Fibroblast of skin of abdomen (primary cell): Measurements from ENCODE around the gene NOX5. TPM values are rescaled to one million over a fixed set of nuclear protein-coding genes. Genes with fewer than 3 reads are reported as not detected.
"Not testable (repeated sequence)": the region's sequence is repeated elsewhere in the genome, so short reads cannot be mapped to it uniquely, and the experiment has no call there.

Source experiments
- DNase-seq: peaks from one replicate; pipeline ENCODE4 v3.0.0-alpha.2; 2013
- polyA plus RNA-seq, 2 experiments: library from polyadenylated mRNA; unstranded; fragments of 120-200 nt; gene quantifications; one replicate each; pipeline ENCODE4 v1.2.1, GENCODE V29; 2013; ENCODE audit not compliant: insufficient read length in 2 of 2

Gene NOX5, protein sequence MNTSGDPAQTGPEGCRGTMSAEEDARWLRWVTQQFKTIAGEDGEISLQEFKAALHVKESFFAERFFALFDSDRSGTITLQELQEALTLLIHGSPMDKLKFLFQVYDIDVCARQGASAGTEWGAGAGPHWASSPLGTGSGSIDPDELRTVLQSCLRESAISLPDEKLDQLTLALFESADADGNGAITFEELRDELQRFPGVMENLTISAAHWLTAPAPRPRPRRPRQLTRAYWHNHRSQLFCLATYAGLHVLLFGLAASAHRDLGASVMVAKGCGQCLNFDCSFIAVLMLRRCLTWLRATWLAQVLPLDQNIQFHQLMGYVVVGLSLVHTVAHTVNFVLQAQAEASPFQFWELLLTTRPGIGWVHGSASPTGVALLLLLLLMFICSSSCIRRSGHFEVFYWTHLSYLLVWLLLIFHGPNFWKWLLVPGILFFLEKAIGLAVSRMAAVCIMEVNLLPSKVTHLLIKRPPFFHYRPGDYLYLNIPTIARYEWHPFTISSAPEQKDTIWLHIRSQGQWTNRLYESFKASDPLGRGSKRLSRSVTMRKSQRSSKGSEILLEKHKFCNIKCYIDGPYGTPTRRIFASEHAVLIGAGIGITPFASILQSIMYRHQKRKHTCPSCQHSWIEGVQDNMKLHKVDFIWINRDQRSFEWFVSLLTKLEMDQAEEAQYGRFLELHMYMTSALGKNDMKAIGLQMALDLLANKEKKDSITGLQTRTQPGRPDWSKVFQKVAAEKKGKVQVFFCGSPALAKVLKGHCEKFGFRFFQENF
- polyA plus RNA-seq (2013, experiment 1 of 2; ENCODE audit: insufficient read length): 0.30 TPM
- polyA plus RNA-seq (2013, experiment 2 of 2; ENCODE audit: insufficient read length): 0.20 TPM

DNA sequence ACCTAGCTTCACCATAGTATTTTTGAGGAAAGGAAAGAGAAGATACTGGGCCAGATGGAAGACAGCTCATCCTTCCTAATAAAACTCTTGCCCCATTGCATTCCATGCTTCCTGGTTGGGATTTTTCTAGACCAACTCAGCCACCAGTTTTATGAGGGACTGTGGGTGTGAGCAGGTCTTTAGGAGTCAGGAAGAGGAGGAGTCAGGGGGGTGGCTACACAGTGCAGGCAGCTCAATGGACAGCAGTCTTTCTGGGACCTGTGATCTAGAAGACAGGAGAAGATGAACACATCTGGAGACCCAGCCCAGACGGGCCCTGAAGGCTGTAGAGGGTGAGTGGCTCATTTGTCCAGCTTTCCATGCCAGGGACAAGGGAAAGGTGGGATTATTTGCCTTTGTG, at the start of gene NOX5:
TSS of gene NOX5 (plus strand) at position 242 of the 400 bp plus-strand sequence. CDS start at position 283, 41 bp downstream.
- DNase-seq: peak; percentile 70

DNA sequence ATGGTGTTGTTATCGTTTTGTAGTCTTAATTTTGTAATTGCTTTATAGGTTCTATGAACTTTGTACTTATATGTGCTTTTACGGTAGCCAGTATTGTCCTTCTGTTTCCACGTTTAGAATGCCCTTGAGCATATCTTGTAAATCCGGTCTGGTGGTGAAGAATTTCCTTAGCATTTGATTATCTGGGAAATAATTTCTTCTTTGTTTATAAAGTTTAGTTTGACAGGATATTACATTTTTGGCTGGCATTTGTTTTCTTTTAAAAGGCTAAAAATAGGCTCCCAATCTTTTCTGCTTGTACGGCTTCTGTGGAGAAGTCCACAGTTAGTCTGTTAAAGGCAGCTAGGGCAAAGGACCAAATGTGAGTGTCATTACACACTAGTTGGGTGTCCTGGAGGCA, 47.5 kb upstream of the NOX5 start:
- no peak for DNase-seq

DNA sequence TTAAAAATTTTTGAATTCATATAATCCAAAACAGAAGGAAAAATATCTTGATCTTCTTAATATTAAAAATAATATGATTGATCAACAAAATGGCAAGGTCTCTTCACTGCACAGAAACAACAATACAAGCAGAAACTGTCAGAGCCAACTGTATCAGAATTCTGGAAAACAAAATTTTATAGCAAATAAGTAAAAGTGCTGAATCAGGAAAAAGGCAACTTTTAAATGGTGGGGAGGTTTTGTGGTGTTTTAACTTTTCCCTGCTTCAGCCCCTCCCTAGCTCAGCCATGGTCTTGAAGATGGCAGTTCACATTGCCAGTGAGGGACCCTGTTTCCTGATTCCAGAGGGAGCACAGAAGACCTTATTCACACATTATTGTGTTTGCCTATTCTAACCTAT, 46.5 kb upstream of the NOX5 start:
- DNase-seq: no peak

DNA sequence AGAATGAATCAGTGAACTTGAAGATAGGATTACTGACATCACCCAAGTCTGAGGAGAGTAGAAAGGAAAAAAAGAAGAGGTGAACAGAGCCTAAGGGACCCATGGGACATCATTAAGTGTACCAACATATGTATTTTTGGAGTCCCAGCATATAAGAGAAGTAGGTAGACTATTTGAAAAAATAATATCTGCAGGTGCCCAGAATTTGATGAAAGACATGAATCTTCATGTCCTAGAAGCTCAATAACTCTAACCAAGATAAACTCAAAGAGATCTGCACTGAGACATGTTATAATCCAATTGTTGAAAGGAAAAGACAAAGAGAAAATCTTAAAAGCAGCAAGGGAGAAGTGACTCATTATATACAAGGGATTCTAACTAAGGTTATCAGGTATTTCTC, 45.2 kb upstream of the NOX5 start:
- DNase-seq: no peak

DNA sequence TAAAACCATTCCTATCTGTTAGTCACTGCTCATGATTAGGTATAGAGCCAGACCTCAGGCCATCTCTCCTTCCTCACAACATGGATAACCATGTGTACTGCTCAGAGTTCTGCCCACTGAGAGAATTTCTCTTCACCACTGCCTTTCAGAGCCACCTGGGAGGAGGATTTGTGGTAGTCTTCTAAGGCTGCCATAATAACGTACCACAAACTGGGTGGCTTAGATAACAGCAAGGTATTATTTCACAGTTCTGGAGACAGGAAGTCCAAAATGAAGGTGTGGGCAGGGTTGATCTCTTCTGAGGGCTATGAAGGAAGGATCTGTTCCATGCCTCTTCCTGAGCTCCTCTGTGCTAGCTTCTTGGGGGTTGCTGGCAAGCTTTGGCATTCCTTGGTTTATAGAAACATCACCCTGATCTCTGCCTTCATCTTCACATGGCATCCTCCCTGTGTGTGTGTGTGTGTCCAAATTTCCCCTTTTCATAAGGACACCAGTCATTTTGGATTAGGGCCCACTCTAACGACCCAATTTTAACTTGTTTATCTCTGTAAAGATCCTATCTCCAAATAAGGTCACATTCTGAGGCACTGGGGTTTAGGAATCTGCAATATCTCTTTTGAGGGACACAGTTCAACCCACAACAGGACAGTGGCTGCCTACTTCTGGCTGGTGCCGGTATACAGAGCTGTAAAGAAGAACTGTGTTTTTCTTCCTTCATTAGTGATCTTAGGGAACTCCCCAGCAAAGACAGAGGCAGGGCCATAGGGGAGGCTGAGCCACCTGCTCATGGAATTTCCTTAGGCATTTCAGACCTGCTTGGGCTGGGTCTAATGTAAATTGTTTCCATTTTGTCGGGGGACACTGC, 42.1 kb upstream of the NOX5 start:
- no peak for DNase-seq

DNA sequence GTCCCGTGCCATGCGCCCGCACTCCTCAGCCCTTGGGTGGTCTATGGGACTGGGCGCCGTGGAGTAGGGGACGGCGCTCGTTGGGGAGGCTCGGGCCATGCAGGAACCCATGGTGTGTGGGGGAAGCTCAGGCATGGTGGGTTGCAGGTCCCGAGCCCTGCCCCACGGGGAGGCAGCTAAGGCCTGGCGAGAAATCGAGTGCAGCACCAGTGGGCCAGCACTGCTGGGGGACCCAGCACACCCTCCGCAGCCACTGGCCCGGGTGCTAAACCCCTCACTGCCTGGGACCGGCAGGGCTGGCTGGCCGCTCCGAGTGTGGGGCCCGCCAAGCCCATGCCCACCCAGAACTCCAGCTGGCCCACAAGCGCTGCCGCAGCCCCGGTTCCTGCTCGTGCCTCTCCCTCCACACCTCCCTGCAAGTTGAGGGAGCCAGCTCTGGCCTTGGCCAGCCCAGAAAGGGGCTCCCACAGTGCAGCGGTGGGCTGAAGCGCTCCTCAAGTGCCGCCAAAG, 38.8 kb upstream of the NOX5 start:
- DNase-seq: not testable (repeated sequence)

DNA sequence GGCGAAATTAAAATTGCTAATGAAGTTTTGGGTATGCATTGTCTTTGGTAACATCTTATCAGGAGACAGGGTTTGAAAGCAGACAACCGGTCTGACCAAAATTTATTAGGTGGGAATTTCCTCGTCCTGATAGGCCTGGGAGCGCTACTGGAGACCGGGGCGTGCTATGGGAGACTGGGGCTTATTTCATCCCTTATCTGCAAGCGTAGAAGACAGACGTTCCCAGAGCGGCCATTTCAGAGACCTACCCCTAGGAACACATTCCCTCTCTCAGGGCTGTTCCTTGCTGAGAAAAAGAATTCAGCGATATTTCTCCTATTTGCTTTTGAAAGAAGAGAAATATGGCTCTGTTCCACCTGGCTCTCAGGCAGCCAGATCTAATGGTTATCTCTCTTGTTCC, 37.1 kb upstream of the NOX5 start:
- DNase-seq: not testable (repeated sequence)

DNA sequence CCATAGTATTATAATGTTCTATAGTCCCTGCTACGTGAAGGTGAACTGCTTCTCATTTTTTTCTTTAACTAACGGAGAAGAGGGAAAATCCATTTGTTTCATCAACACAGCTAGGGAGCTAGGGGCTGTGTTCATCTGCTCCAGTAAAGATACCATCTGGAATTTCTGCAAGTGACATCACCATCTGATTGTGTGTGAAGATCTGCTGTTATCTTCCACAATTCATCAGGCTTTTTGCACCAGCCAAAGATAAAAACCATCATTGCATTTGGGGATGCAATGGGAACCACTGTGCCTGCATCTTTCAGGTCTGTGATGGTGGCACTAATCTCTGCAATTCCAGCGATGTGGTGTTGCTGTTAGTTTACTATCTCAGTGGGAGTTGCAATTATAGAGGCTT, 35.5 kb upstream of the NOX5 start:
- DNase-seq: no peak

DNA sequence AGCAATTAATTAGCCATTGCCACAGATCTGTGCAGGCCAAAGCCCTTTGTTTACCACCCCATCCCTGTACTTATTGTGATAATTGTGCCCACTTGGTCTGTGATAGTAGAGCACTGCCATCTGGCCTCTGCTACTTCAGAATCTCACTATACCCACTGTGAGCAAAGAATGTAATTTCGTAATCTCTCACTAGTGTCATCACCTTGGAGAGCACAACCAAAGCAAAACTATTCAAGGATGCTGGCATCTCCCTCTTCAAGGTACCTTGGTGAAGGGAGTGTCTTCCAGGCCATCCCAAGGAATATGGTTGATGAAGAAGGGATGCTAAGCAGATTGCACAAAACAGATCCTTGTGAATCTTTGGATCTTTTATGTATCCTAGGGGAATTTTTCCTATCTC, 34.7 kb upstream of the NOX5 start:
- no peak for DNase-seq

DNA sequence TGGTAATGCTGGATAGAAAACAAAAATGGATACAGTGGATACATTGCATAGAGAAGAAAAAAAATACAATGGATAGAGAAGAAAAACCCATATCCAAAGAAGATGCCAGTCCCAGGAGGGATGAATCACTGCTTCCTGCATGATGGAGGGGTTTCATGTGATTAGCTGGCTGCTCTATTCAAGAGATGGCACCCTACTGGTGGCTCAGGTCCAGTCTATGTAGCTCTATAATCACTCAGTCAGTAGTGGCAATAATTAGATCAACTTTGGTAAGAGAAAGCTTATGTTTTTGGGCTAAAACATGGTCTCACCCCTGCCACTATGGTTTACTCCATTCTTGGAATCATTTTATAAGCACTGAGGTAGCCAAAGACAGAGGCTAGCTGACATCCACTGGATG, 33.7 kb upstream of the NOX5 start:
- no peak for DNase-seq

DNA sequence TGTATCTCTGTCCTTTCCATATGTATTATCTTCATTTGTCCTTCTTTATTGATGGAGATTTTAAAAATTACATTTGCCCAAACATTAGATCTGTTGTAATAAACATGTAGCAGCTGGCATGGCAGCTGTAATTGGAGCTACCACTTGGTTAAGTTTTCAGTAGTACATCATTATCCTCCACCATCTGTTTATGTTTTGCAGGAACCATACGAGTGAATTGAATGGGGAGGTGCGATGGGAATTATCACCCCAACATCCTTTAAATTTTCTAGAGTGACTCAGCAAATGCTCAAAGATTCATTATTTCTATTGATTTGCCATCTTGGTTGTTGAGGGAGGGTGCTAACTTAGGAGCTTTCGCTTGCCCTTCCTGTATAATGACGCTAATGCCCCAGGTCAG, 32.6 kb upstream of the NOX5 start:
- no peak for DNase-seq

DNA sequence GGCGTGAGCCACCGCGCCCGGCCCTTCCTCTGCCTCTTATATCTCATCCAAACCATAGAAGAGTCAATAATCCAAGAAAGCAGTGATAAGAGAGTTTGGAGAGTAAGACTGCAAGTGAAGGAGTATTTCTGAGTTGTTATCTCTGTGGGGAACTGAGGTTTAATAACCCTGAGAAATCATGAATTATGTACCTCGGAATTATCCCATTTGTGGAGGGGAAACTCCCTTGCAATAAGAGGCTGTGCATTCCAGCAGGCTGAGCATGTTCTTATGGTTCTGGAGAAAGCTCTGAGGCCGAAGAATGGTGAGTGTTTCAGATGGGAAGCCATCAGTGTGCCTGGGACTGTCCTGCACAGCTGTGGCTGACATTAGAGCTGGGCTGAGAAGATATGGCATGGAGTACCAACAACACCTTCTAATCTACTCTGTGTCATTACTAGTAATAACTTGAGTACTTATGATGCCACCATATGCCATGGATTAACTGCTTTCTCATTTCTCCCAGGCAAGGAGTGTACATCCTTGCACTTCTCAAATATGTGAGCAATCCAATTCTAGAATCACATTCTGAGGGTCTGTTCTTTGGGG, 31.4 kb upstream of the NOX5 start:
- DNase-seq: no peak

DNA sequence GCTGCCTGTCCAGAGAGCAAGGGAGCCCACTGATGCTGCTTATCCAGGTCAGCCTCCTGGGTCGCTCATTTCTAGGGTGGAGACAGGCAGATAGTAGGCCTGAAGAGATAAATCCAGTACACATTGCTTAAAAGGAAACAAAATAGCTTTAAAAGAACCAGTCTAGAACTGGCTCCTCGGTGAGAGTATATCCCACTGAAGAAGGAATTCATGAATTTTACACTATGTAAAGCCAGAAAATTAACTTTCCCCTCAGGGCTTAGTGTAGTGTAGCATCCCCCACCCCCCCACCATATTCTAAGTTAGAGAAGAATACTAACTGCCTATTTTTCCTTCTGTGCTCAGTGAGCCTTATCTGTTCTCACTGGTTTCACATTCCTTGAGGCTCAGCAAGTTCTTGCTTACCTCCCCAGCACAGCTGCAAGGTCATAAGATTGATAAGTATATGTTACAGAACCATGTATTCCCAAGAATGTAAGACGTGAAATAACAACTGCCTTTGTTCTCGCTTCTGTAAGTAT, 30.5 kb upstream of the NOX5 start:
- DNase-seq: no peak

DNA sequence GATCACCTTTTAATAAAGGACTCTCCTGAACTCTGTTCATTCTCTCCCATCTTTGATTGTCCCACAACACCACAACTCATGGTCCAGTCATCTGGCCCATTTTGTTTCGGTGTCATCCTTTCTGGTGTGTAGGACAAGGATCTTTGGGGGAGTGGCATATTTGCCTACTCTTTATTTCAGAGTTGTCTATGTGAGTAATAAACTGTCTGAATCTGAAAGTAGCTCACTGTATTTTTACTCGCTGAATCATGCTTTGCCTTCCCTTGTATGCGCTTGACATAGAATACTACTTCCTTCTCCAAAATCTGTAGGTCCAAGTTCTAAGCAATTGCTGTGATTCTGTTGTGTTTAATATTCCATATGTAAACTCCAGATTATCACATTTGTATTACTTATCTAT, 29.9 kb upstream of the NOX5 start:
- DNase-seq: no peak

DNA sequence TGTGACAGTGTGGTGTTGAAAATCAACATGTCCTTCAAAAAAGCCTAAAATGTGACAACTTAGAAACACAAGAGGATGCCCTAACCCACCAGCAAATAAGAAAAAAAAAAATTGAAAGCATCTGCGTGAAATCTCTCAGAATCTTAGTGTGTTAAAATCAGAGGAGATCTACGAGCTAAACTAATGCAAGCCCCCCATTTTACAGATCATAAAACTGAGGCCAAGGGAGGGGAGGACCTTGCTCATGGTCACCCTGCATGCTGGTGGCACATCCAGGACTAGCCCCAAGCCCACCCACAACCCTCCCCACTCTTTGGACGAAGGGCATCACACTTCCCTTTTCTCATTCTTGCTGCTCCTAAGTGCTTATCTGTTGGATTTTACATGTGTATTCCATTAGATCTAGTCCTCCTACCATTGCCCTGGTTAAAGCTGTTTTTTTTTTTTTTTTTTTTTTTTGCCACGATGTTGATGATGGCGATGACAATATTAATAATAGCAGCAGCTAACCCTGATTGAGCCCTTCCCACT, 29.1 kb upstream of the NOX5 start:
- DNase-seq: no peak

DNA sequence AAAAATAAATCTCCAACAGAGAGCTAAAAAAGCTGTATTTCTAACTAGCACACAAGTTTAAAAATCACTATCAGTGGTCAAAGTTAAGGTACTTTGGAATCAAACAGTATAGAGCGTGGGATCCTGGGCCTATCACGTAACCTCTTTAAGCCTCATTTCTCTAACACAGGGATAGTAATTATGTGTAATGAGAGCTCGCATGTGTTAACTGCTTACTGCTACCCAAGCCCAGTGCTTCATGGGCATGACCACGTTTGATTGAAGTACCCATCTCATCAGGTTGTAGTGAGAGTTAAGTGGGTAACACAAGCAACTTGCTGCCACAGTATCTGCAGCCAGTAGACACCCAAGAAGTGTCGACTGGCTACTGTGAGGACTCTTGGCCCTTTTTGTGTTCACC, 28.2 kb upstream of the NOX5 start:
- no peak for DNase-seq

DNA sequence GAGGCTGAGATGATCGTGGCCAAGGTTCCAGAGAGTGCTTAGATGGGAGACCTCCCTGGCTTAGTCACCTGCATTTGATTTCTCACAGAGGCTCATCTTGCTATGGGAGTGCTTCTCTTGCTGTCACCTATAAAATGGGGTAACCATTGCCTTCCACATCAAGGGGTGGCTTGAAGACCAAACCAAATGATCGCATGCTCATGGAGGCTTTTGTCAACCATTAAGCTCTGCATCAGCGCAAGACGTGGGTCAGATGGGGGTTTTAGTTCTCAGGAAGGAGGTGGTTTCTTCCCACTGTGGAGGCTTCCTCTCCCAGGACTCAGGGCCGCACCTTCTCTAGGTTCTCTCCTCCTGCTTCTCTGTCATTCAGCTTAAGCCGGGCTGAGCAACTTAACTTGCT, 27.4 kb upstream of the NOX5 start:
- no peak for DNase-seq

DNA sequence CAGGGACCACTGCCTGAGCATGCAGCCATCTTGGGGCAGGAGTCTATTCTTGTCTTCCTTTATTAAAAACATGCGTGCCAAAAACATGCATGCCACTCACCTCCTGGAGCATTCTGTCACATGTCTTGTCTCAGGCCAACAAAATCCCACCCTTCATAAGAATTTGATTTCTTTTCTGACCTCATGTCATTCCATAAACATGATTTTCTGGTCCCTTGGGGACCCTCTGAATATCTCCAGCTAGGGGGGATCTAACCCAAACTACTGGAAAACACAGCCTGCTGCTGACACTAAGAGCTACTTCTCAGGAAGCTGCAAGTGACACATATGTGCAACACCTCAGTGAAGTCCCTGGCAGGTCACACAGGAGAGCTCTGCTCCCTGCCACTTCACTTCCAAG, 26.8 kb upstream of the NOX5 start:
- no peak for DNase-seq

DNA sequence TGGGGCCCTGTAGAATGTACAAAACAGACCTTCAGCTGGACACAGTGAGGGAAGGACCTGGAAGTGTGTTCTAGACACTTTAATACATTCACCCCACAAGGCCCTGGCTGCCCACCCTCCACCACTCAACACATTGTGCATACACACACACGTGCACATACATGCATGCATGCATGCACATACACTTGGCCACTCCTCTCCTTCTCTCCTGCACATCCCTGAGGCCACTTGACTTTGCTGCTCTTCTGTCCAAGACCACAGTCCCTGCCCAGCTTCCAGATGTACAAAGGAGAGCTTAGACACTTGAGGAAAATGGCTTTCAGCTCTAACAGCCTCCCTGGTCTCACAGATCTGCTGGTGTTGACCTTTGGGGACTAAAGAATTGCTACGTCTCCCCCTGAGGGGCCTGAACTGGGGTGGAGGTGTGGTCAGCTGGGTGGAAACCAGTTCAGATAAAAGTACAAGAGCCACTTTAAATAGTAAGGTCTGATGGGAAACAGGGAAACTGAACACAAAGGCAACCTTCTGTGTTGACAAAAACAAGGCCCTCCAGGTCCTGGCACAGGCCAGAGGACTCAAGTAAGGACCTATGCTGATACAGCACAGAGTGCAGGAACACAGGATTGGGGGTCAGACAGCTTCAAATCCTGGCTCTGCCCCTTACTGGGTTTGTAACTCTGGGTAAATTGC, 24.8 kb upstream of the NOX5 start:
- no peak for DNase-seq

DNA sequence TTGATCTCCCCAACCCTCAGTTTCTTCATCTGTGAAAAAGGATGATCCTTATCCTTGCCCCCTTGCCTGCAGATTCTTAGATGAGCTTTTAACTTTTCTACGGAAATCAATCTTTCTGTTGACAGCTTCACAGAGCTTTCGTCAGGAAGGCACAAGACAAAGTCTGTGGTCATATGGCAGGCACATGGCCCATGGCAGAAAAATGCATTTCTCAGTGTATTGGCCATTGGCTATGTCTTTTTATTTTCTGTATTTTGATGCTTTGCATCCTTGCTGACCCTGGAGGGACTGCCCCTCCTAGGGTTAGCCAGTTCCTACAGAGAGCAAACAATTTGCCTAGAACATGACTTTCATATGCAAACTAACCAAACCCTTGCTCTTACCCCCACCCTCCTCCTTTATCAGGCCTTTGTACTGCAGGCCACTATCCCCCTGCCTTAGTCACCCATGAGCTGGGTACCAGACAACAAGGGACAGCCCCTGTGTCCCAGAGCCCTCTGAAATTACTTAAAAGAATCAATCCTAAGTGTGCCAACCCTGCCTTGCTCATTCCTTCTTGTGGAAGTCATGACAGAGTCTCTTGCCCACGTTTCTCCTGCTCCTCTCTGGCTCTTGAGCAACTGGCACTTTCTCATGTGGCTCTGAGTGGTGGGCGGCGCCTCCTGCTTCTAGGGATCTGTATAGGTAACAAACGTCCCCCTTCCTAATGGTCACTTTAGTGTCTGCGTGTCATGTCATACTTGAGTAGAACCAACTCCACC, 24.1 kb upstream of the NOX5 start:
- DNase-seq: no peak
